AG20443 (cell line): ENCODE data around the gene PTGER3.
"Not testable (repeated sequence)": the region's sequence is repeated elsewhere in the genome, so short reads cannot be mapped to it uniquely, and the experiment has no call there.

Experiments
- DNase-seq: peaks from one replicate; pipeline ENCODE4 v3.0.0; 2012; ENCODE audit warnings: low spot score, mixed read lengths

Gene PTGER3

DNA sequence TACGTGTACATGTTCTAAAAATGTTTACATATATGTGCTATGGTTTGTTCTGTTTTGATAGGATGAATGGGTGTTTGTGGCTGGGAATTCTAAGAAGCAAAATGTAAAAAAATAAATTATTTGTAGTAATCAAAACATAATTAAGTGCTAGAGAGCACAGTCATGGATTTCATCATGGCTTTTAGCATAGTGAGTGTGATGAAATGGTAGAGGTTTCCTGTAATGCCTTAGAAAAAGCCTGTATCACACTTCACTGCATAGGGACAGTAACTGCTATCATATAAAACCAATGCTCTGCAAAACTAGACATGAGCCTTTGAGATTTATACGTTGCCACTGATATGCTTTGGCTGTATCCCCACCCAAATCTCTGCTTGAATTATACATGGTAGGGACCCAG, 99.8 kb downstream of the PTGER3 start:
- no peak for DNase-seq

DNA sequence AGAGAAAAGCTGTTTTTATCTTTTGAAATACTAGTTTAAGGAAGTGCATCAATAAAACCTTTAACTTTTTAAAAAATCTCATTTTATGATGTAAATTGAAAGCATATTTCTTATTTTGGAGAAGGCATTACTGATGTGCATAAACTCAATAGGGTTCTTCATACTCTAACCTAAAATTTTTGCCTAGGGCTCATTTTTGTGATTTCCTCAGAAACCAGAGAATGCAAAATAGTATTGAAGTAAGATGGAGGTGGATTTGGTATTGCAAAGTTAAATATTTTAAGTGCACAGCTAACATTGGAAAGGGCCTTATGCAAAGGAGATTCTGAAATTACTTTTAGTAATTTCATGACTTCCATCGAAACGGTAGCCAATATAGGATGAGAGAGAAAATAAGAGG, 101.9 kb downstream of the PTGER3 start:
- no peak for DNase-seq

DNA sequence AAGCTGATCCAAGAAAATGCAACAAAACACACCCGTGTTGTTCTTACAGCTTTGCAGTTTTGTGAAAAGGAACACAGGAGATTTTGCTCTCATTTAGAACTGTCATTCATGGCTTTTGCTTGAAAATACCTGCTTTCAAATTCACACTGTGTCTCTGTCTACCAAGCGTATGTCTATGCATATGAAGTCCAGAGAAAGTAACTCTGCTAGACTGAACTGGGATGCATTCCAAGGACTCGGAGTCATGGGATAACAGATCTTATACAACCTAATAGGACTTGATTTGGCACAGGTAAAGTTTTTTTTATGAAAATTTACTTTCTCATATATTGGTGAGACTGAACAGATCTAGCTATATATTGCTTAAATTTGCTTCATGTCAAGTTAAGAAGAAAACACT, 102.4 kb downstream of the PTGER3 start:
- no peak for DNase-seq

DNA sequence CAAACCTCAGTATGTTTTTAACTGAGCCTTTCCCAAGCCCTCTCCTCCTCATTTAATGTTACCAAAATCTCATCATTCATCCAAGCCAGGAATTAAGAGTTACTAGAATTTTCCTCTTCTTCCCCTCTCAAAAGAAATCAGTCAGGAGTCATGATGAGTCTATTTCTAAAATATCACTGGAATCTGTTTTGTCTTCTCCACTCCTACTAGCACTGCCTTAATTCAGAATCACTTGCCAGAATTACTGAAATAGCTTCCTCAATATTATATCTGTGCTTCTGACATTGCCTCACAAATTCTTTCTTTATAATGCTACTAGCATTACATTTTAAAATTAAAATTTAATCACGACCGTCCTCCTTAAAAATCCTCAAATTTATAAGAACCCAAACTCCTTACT, 106.1 kb downstream of the PTGER3 start:
- peak; percentile 59 for DNase-seq

DNA sequence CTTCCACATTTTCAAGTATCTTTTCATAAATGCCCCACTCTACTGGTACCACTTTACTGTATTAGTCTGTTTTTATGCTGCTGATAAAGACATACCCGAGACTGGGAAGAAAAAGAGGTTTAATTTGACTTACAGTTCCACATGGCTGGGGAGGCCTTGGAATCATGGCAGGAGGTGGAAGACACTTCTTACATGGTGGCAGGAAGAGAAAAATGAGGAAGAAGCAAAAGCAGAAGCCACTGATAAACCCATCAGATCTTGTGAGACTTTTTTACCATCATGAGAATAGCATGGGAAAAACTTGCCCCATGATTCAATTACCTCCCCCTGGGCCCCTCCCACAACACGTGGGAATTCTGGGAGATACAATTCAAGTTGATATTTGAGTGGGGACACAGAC, 107.2 kb downstream of the PTGER3 start:
- DNase-seq: not testable (repeated sequence)

DNA sequence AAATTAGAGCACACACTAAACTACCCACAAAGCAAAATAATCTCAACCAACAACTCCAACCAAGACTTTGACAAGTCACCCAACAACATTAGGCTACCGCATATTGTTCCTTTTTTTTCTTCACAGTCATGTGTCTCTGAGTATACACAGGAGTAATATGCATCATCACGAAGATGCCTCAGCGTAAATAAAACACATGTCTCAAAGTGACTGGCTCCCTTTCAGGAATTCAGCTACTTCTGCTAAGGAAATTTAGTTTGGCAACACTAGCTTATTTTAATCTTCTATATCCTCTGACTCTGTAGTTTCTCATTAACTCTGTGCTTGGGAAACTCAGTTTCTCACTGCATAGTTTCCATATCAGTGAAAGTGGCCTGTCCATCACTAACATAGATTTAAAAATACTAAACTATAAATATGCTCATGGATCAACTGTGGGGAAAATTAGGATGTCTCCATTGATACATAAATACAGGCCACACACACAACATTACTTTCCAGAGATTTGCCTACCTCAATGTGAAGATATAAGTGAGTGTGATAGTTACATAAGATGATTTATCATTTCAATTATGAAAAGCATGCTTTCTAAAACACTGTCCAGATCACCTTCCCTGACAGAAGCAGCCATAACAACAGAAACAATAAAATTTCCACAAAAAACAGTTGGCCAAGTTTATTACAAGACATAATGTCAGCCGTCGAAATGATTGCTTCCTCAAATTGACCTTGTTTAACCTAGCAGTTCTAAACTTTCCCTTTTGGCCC, 113.2 kb downstream of the PTGER3 start:
- DNase-seq: peak; percentile 14

DNA sequence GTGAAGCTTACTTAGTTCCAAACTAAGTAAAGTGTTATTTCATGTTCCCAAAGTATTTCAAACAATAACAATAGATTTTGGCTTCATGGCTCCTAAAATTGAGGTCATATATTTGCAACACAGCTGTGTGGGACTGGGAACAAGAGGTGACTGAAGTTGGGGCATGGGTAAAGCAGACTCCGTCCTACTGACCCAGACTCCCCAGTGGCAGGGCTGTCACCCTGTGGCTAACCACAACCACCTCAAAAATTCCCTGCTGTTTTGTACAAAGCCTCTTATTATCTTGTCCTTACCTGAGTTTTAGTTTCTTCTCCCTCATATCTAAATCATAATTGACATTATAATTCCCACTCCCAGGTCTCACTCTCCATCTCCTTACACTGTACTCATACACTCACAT, 117.6 kb downstream of the PTGER3 start:
- DNase-seq: no peak

DNA sequence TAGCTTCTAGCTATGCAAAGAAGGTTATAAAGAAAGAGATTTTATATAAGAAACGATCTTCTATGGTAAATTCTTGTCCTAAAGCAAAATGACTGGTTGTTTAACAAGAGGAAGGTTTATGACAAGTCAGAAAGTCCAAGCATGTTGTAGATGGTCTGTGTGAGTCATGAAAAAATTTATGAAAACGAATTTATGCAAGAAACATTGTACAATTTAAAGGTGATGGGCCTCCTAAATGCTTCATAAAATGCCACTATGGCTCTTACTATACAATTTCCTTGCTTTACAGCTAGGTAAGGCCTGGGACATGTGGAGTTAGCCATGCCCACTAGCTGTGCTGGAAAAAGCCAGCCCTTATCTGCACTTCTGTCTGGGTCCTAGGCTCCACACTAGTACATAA, 125.4 kb downstream of the PTGER3 start:
- DNase-seq: no peak
